K562 treated with DMSO at 1 percent for 4 hours (cell line): ENCODE measurements around the gene PCNX2. TPM values are rescaled to one million over a fixed set of nuclear protein-coding genes. Genes with fewer than 3 reads are reported as not detected.

Source experiments
- total RNA-seq: library from RNA; unstranded; fragments of 300-600 nt; gene quantifications from 2 replicates; pipeline ENCODE4 v1.2.3, GENCODE V29; 2022; ENCODE audit not compliant: insufficient read depth

PCNX2 gene, protein sequence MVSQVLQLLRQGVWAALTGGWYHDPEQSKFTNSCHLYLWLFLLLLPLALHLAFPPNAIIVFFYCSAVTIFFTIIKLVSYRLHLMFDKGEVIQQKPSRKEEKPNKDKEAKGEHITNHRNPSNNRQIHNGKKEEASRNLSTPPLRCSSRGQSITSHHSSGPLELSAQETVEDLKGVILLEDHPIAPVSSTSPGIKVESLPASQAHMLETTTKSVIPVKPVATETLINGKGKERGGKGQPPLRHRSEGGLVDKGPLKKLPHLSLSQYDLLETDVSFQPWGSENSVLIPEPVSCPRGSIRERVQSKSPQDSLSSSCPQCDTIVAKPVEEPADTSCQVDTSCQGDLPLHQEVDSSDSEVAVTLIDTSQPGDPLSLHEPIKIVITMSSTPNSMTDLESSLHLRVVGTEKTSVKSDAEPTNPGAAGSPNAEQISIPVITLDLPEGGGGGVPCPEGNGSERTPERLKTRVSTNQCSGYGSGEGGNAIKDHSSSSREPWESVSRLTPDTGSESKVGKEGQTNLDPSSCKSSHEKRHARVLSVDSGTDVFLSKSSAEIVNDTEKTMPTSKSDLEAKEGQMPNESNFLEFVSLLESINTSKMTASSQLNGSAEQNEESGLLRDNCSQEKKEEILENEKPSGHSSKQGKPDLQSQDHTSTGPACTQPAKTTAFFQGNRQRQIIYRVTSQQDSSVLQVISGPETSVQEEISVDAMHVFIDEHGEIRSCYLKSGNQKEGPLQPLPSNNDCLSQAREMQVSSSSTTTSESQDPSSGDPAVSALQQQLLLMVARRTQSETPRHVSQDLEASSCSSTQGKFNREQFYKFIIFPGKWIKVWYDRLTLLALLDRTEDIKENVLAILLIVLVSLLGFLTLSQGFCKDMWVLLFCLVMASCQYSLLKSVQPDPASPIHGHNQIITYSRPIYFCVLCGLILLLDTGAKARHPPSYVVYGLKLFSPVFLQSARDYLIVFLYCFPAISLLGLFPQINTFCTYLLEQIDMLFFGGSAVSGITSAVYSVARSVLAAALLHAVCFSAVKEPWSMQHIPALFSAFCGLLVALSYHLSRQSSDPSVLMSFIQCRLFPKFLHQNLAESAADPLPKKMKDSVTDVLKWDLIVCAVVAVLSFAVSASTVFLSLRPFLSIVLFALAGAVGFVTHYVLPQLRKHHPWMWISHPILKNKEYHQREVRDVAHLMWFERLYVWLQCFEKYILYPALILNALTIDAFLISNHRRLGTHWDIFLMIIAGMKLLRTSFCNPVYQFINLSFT (N-terminal part only)
- not detected in 2 replicates for total RNA-seq

DNA sequence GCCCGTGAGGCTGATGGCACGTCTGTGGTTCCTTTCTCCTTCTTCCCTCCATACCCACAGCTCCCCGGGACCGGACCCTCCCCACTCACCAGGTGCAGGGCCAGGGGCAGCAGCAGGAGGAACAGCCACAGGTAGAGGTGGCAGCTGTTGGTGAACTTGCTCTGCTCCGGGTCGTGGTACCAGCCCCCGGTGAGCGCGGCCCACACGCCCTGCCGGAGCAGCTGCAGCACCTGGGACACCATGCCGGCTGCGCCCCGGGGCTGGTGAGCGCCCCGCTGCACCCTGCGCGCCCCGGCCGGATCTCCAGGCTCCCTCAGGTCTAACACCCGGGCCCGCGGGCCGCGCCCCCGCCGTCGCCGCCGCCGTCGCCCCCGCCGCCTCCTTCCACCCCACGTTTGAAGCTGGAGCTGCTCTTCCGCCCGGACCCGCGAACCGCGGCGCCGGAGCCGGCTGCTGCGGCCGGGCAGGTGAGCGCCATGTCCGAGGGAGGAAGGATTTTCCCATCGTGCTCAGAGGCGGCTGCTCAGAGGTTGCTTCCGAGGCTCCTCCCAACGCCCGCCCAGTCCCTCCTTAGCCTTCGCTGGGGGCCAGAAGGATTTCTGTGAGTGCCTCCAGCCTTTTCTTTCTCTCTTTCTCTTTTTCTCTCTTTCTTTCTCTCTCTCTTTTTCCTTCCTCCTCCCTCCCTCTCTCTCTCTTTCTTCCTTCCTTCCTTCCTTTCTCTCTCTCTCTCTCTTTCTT, at the start of gene PCNX2:
TSS of gene PCNX2 (minus strand) at position 489 of the 738 bp plus-strand sequence. CDS start at position 242, 247 bp downstream.

DNA sequence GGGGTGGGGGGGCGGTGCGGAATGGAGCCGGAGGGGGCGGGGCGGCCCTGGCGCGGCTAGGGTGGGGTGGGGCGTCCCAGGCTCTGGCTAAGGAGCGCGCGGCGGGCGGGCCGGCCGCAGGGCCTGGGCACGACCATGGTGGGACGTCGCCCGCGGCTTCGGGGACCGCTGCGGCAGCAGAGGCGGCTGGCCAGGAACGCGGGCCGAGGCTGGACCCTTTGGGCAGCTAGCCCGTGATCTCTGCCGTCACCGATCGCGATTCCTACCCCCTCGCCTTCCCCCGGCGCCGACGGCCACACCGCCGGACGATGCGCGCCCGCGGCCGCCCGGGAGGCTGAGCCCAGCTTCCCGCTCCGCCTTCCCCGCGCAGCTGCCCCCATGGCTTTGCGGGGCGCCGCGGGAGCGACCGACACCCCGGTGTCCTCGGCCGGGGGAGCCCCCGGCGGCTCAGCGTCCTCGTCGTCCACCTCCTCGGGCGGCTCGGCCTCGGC, 32.2 kb upstream of the PCNX2 start, which contains the start of gene MAP3K21:
TSS of gene MAP3K21 (plus strand) at position 74 of the 491 bp plus-strand sequence. CDS start at position 379, 305 bp downstream.

DNA sequence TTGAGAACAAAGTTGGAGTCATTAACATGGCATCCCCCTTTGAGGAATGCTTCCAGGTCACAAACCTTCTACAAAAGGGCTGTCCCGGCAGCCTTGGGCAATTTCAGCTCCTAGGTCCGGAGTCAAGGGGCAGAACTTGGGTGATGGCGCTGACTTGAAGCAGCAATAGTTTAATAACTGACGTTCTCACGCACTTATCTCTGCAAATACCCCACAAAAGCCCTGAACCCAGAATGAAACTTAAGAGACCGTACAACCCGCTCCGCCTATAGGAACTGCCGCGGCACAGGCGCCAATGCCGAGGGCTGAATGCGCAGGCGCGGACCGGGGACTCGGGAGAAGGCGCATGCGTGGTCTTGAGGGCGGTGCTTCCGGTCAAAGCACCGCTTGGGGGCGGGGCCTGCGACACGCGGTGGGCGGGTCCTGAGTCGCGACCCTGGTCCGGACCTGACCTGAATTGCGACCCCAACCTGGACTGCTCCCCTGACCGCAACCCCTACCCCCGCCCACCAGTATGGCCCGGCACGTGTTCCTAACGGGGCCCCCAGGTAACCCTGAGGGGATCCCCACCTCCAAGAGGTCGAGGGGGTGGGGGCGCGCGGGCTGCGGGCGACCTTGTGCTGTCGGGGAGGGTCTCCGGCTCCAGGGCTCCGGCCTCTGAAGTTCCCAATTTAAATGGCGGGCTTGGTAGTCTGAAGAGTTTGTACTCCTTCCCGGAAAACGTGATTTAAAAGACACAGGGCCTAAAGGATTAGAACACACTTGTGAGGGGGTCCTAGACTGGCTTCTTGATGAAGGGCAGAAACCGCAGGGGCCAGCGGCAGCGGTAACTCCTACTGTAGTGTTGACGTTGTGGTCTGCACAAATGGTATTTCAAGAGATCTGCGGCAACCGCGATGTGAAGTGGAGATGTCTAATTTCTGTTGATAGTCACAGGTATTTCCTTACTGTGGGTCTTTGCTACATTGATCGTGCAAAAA, 345.0 kb downstream of the PCNX2 start, which contains the start of gene NTPCR:
TSS of gene NTPCR (plus strand) at position 415 of the 980 bp plus-strand sequence. CDS start at position 515, 100 bp downstream.

Other genes starting within 250 kb of the PCNX2 start
- 0.35 and 0.70 TPM in 2 replicates for gene MAP3K21, start 32.0 kb upstream of the PCNX2 start, total RNA-seq